ENCODE results near the gene SLC18A3. TPM values are rescaled to one million over a fixed set of nuclear protein-coding genes. Genes with fewer than 3 reads are reported as not detected.

The SLC18A3 gene
- total and polyA plus RNA-seq, 12 donors: not detected

DNA sequence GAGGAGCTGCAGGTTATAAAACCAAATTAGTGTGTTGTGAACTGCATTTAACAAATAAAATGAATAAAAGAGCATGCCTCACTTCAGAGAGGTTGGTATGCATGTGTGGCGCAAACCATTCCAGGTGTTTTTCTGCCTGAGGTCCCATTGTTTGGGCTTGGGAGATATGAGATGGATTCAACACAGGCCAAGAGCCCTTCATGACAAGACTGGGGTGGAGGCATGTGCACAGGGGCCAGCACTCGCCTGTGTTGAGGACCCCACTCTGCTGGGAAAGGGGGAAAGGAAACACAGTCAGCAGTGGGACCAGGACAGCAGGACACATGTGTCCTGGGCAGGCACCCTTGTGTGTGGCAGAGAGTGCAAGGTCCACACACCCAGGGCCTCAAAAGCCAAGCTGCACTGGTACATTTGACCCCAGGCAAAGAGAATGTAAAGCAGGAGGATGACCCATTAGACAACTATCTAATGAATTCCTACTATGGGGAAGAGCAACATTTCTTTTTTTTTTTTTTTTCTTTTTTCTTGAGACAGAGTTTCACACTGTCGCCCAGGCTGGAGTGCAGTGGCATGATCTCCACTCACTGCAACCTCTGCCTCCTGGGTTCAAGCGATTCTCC, 9.2 kb upstream of the SLC18A3 start:
- TF ChIP-seq, protein P1, sequence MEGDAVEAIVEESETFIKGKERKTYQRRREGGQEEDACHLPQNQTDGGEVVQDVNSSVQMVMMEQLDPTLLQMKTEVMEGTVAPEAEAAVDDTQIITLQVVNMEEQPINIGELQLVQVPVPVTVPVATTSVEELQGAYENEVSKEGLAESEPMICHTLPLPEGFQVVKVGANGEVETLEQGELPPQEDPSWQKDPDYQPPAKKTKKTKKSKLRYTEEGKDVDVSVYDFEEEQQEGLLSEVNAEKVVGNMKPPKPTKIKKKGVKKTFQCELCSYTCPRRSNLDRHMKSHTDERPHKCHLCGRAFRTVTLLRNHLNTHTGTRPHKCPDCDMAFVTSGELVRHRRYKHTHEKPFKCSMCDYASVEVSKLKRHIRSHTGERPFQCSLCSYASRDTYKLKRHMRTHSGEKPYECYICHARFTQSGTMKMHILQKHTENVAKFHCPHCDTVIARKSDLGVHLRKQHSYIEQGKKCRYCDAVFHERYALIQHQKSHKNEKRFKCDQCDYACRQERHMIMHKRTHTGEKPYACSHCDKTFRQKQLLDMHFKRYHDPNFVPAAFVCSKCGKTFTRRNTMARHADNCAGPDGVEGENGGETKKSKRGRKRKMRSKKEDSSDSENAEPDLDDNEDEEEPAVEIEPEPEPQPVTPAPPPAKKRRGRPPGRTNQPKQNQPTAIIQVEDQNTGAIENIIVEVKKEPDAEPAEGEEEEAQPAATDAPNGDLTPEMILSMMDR (IDR thresholded peaks at IDR 0.05): no peak
- intact Hi-C loops (cut with DNase I): no loop called here
- Histone ChIP-seq H3K4me3 (no peak overlapping the region), H3K9me3 (no peaks in the 10 kb centered on the region), H3K36me3 (no peaks in the 10 kb centered on the region), H3K27me3 (peaks cover 0 to 60% (median 34%) of the 10 kb centered on the region in 7 donors), H3K4me1 (no peaks in the 10 kb centered on the region), H3K27ac (no peak overlapping the region)
- DNase-seq: no peak
- WGBS, 2 donors: 72 to 79% methylated on average over 4 of the region's 4 CpGs
- no peak for ATAC-seq

DNA sequence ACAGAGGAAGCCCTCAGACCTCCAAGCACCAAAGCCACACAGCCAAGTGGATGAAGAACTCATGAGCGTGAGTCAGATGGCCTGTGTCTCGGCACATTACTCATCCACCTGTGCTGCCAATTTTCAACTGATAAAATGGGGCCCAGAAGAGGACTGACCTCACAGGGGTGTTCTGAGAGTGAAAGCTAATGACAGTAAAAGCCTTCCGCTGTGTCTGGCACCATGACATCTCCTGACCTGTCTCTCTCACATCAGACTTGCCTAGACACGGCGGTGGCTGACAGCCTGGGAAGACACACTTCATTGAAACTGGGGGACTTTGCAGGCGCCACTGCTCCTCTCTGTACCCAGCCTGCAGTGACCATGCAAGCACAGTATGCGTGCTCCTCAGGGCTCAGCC, 8.3 kb upstream of the SLC18A3 start:
- Histone ChIP-seq H3K36me3 (no peaks in the 10 kb centered on the region), H3K27me3 (peaks cover 0 to 60% (median 28%) of the 10 kb centered on the region in 7 donors), H3K4me3 (no peak overlapping the region), H3K9me3 (no peaks in the 10 kb centered on the region), H3K27ac (no peak overlapping the region), H3K4me1 (peaks cover 0 to 4% (median 0%) of the 10 kb centered on the region in 9 donors)
- WGBS, 2 donors: 69 to 73% methylated on average over 7 of the region's 7 CpGs
- ATAC-seq (no peak), DNase-seq (no peak)
- TF ChIP-seq, protein P1 (IDR thresholded peaks at IDR 0.05): no peak
- intact Hi-C loops (cut with DNase I): no loop called here

DNA sequence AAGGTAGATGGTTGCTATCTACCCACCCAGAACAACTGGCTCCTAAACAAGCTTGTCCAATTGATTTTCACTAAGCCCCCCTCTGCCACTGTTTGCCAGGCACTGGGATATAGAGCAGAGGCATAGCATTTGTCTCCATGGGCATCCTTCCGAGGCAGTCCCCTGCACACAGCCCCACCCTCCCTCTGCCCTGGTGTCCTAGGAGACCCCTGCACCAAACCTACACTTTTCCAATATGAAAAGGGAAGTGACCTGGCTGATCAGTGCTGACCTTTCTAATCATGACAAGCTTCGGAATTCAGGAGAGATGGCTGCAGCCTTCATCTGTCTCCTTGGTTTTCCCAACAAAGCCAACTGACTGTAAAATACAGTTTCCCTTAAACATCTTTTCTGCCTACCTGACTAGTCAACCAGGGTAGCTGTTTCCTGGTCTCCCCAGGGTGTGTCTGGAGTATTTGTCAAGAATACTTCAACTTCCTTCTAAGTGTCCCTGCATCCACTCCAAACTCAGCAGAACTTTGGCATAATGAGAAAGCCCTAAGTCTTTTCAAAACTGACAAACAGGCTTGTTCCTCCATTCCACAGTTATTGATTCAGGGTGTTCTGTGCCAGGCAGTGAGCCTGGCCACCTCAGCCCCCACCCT, 7.6 kb upstream of the SLC18A3 start:
- no peak overlapping the region for H3K4me3 ChIP-seq
- peaks cover 0 to 63% (median 32%) of the 10 kb centered on the region in 7 donors for H3K27me3 ChIP-seq
- intact Hi-C loops (cut with DNase I): no loop called here
- H3K36me3 ChIP-seq: no peaks in the 10 kb centered on the region
- WGBS, 2 donors: 67 to 81% methylated on average over 2 of the region's 2 CpGs
- ATAC-seq (no peak), DNase-seq (no peak)
- TF ChIP-seq, protein P1 (IDR thresholded peaks at IDR 0.05): no peak
- H3K27ac ChIP-seq: no peak overlapping the region
- no peaks in the 10 kb centered on the region for H3K9me3 ChIP-seq
- peaks cover 0 to 9% (median 0%) of the 10 kb centered on the region in 9 donors for H3K4me1 ChIP-seq

DNA sequence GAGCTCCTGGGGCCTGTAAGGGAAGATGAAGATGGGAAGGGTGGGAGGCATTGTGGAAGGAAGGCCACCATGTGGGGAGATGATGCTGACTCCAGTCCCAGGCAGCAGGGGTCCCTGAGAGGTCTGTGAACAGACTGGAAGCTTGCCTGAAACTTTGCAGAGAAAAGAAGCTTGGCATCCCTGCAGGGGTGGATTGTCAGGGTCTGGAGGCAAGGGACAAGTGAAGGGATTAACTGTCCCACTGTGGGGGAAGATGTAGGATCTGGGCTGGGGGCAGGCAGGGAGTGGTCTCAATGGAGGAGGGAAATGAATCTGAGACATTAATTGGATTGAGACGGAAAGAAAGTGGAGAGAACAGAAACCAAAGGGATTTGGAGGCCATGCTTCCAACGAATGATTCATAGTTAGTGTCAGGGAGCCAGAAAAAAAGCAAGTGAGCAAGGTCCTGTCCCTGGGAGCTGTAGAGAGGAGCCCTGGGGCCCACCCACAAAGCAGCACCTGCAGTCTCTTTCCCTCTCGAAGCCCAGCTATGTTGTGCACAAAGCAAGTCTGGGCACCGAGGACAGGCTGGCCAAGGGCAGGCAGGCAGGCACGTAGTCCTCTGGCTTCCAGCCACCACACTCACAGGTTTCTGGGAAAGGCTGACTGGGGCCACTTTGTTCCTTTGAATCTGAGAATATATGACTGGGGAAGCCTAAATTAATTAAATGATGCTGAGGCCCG, 4.7 kb upstream of the SLC18A3 start:
- TF ChIP-seq, protein P1 (IDR thresholded peaks at IDR 0.05): no peak
- 69 to 72% methylated on average over 6 of the region's 6 CpGs for WGBS, 2 donors
- Histone ChIP-seq H3K27ac (no peak overlapping the region), H3K36me3 (no peaks in the 10 kb centered on the region), H3K9me3 (no peaks in the 10 kb centered on the region), H3K27me3 (peaks cover 13 to 73% (median 56%) of the 10 kb centered on the region in 7 donors), H3K4me3 (no peak overlapping the region), H3K4me1 (peaks cover 0 to 21% (median 10%) of the 10 kb centered on the region in 9 donors)
- ATAC-seq (peak in 2 of 8 donors; percentile 20 to 27), DNase-seq (no peak)
- intact Hi-C loops (cut with DNase I): no loop called here
